ENCODE results near the gene FBXO24.
A peak's percentile ranks its signal among the peaks of the same experiment; 100 is the strongest.
"Not testable (repeated sequence)": the region's sequence is repeated elsewhere in the genome, so short reads cannot be mapped to it uniquely, and the experiment has no call there.

Gene FBXO24

DNA sequence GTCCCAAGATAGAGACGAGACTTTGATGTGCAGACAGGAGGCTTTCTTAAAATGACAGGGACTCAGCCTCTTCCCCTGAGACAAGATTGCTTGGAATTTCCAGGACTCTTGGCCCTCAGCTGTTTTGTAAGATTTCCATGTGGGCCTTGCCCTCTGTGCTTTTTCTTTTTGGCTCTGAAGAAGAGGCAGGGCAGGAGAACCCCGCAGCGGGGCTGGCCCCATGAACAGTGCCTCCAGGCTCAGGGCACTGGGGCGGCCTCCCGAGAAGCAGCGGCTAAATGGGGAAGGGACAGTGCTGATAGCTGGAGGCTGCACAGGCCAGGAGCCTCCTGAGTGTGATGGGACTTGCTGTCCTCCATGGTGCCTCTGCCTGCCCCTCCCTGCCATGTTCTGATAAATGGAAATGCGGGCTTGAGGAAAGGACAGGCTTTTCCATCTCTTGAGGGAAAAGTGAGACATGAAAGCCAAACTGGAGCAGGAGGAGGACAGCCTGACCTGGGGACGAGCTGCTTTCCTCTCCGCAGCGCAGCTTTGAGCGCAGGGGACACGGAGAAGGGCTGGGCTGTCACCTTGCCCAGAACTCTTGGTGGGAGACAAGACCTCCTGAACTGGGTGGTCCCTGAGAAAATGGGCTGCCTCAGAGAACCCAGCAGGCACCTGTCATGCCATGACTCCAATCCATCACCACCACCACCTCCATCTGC is 24.5 kb upstream of the FBXO24 start:
- in situ Hi-C loops (cut with MboI; ENCODE audit: low pct_unique_long_range_greater_than_20kb, low sequenced_read_pairs, unreplicated experiment): no loop called here
- DNase-seq (ENCODE audit: low spot score): no peak
- TF ChIP-seq, protein P1, sequence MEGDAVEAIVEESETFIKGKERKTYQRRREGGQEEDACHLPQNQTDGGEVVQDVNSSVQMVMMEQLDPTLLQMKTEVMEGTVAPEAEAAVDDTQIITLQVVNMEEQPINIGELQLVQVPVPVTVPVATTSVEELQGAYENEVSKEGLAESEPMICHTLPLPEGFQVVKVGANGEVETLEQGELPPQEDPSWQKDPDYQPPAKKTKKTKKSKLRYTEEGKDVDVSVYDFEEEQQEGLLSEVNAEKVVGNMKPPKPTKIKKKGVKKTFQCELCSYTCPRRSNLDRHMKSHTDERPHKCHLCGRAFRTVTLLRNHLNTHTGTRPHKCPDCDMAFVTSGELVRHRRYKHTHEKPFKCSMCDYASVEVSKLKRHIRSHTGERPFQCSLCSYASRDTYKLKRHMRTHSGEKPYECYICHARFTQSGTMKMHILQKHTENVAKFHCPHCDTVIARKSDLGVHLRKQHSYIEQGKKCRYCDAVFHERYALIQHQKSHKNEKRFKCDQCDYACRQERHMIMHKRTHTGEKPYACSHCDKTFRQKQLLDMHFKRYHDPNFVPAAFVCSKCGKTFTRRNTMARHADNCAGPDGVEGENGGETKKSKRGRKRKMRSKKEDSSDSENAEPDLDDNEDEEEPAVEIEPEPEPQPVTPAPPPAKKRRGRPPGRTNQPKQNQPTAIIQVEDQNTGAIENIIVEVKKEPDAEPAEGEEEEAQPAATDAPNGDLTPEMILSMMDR (IDR thresholded peaks at IDR 0.05; ENCODE audit: extremely low read depth, insufficient read depth, missing control alignments): no peak

DNA sequence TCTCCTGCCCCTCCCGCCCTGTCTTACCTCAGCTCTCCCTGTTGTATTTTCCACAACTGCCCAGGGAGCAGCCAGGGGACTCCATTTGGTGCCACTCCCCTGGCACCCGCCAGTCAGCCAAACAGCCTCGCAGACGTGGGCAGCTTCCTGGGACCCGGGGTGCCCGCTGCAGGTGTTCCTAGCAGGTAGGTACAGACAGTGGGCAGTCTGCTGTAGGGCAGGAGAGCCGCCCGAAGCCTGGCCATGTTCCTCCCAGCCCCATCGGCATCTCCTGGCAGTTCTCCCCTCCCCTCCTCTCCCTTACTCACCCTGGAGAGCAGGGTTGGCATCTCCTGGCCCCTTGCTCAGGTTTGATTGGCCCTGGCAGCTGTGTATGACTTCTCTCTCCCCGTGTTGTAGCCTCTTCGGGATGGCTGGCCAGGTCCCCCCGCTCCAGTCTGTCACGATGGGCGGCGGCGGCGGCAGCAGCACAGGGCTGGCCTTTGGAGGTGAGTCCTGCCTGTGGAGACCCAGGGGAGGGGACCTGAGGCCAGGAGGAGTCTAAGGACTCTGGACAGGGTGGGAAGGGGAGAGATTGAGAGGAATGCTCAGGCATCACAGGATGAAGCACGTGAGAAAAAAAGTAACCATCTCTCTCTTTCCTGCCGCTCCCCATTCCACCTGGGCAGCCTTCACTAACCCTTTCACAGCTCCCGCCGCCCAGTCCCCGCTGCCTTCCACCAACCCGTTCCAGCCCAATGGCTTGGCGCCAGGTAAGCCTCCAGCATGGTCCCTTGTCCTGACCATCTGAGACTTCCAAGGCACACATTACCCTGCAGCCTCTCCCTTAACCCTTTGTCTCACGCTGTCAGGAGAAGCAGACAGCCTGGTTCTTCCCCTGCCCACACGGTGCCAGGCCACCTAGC is 23.7 kb upstream of the FBXO24 start:
- TF ChIP-seq, protein P1 (IDR thresholded peaks at IDR 0.05; ENCODE audit: extremely low read depth, insufficient read depth, missing control alignments): no peak
- in situ Hi-C loops (cut with MboI; ENCODE audit: low pct_unique_long_range_greater_than_20kb, low sequenced_read_pairs, unreplicated experiment): no loop called here
- no peak for DNase-seq (ENCODE audit: low spot score)

DNA sequence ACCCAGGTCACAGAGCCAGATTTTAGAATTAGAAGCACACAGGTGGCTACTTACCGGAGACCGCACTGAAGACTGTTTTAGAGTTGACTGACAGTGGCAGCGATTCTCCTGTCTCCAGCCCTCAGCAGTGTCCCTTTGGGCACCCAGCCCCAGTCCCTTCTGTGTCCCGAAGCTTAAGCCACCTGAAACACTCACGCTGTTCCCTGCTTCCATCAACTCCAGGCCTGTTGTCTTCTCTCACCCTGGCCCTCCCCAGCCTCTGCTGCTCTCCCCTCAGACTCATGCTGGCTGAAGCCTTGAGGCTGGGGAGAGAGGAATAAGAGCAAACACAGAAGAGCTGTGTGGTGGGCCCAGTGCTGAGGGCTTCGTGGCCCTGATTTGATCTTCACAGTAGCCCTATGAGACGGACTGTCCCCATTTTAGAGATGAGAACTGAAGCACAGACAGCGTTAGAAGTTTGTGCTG is 23.0 kb upstream of the FBXO24 start:
- TF ChIP-seq, protein P1 (IDR thresholded peaks at IDR 0.05; ENCODE audit: extremely low read depth, insufficient read depth, missing control alignments): no peak
- DNase-seq (ENCODE audit: low spot score): no peak
- in situ Hi-C loops (cut with MboI; ENCODE audit: low pct_unique_long_range_greater_than_20kb, low sequenced_read_pairs, unreplicated experiment): no loop called here

DNA sequence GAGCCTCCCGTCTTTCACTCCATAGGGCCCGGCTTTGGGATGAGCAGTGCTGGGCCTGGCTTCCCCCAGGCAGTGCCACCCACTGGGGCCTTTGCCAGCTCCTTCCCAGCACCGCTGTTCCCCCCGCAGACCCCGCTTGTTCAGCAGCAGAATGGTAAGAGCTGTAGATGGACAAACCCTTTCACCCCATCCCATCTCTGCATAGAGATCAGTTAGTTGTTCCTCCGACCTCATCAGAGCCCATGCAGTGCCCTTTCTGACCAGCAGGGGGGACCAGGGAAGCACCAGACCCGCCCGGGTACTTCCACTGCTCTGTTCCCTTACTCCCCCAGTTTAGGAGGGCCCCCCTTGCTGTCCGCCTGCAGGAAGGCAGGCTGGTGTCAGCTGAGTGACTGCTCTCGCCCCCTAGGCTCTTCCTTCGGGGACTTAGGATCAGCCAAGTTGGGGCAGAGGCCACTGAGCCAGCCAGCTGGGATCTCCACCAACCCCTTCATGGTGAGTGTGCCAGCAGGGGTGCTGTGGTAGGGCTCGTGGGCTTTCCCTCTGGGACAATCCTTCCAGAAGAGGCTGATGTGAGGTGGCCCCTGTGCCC is 22.2 kb upstream of the FBXO24 start:
- in situ Hi-C loops (cut with MboI; ENCODE audit: low pct_unique_long_range_greater_than_20kb, low sequenced_read_pairs, unreplicated experiment): no loop called here
- TF ChIP-seq, protein P1 (IDR thresholded peaks at IDR 0.05; ENCODE audit: extremely low read depth, insufficient read depth, missing control alignments): peak; percentile 87
- DNase-seq (ENCODE audit: low spot score): peak; percentile 86

DNA sequence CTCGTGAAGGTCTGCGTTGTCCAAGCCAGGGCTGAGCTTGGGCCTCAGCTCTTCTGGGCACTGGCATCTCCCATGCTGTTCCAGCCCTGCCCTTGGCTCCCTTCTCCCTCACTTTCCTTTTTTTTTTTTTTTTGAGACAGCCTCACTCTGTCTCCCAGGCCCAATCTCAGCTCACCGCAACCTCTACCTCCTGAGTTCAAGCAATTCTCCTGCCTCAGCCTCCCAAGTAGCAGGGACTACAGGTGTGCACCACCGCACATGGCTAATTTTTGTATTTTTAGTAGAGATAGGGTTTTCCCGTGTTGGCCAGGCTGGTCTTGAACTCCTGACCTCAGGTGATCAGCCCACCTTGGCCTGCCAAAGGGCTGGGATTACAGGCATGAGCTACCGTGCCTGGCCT is 21.7 kb upstream of the FBXO24 start:
- in situ Hi-C loops (cut with MboI; ENCODE audit: low pct_unique_long_range_greater_than_20kb, low sequenced_read_pairs, unreplicated experiment): not testable (repeated sequence)

DNA sequence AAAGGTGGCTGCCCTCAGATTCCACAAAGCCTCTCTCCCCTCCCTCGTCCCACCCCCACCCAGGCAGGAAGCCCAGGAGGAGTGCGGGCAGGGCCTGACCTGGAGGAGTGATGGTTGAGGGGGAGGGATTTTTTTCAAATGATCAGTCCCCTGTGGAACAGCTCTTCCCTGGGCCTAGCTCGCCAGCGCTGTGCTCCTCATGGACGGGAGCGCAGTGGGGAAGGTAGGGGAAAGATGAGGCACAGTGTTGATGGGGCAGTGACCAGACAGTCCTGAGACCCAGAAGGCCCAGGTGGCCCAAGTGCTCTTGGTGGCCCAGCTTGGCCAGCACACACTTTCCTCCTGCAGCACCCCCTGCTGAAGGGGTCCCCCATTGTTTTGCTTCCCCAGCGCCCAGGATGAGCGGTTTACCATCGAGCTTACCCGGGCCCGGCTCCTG is 21.0 kb upstream of the FBXO24 start:
- DNase-seq (ENCODE audit: low spot score): no peak
- in situ Hi-C loops (cut with MboI; ENCODE audit: low pct_unique_long_range_greater_than_20kb, low sequenced_read_pairs, unreplicated experiment): no loop called here
- TF ChIP-seq, protein P1 (IDR thresholded peaks at IDR 0.05; ENCODE audit: extremely low read depth, insufficient read depth, missing control alignments): no peak

More for the DNA sequence above, 21.7 kb upstream of the FBXO24 start:
- DNase-seq (ENCODE audit: low spot score): not testable (repeated sequence)

Data from GM13977 (cell line).